IgD-negative memory B cell (primary cell): ENCODE results near the gene SLCO2B1. TPM values are rescaled to one million over a fixed set of nuclear protein-coding genes. Genes with fewer than 3 reads are reported as not detected.

Experiments used
- H3K27ac Mint-ChIP-seq, 3 donors: one replicate each; pipeline ENCODE4 v1.8.0; 2020 to 2022; ENCODE audit warnings: mild to moderate bottlenecking in 3 of 3, mixed read lengths in 3 of 3, moderate library complexity in 1 of 3
- H3K27me3 Mint-ChIP-seq: one replicate; pipeline ENCODE4 v1.8.0; 2021; ENCODE audit warnings: mixed read lengths
- H3K36me3 Mint-ChIP-seq: one replicate; pipeline ENCODE4 v1.8.0; 2020; ENCODE audit warnings: mild to moderate bottlenecking, mixed read lengths
- H3K4me1 Mint-ChIP-seq, 3 donors: one replicate each; pipeline ENCODE4 v1.8.0; 2020 to 2022; ENCODE audit warnings: mixed read lengths in 3 of 3, mild to moderate bottlenecking in 1 of 3
- H3K4me3 Mint-ChIP-seq, 4 donors: one replicate each; pipeline ENCODE4 v1.8.0; 2020 to 2022; ENCODE audit warnings: mild to moderate bottlenecking in 4 of 4, mixed read lengths in 4 of 4, moderate library complexity in 3 of 4
- H3K9me3 Mint-ChIP-seq, 3 donors: one replicate each; pipeline ENCODE4 v1.8.0; 2020 to 2021; ENCODE audit warnings: mixed read lengths in 3 of 3, mild to moderate bottlenecking in 1 of 3
- polyA plus RNA-seq: library from polyadenylated mRNA; unstranded; fragments of 300-500 nt; fragmentation: Illumina TruSeq; gene quantifications from one replicate; pipeline ENCODE4 v1.2.3, GENCODE V29; 2021

SLCO2B1 gene
- polyA plus RNA-seq, 1 donor from 2014 or later: not detected

- Mint-ChIP-seq H3K4me1 (peaks cover 0 to 5% (median 3%) of the 10 kb centered on the region in 3 donors), H3K36me3 (no peaks in the 10 kb centered on the region), H3K9me3 (no peaks in the 10 kb centered on the region), H3K27ac (no peak overlapping the region), H3K4me3 (no peak overlapping the region), H3K27me3 (peaks cover 24% of the 10 kb centered on the region)
Measured at GRCh38 chr11:75246671-75247350, 95.9 kb downstream of the SLCO2B1 start.

- Mint-ChIP-seq H3K9me3 (peaks cover 0 to 8% (median 4%) of the 10 kb centered on the region in 3 donors), H3K36me3 (no peaks in the 10 kb centered on the region), H3K4me3 (no peak overlapping the region), H3K27ac (no peak overlapping the region), H3K4me1 (peaks cover 0 to 3% (median 0%) of the 10 kb centered on the region in 3 donors), H3K27me3 (peaks cover 8% of the 10 kb centered on the region)
Measured at GRCh38 chr11:75248924-75249256, 98.0 kb downstream of the SLCO2B1 start.

GRCh38 chr11:75249704-75250103 is 98.8 kb downstream of the SLCO2B1 start:
- Mint-ChIP-seq H3K36me3 (no peaks in the 10 kb centered on the region), H3K27ac (no peak overlapping the region), H3K27me3 (peaks cover 6% of the 10 kb centered on the region), H3K9me3 (peaks cover 0 to 8% (median 4%) of the 10 kb centered on the region in 3 donors), H3K4me1 (peaks cover 0 to 3% (median 0%) of the 10 kb centered on the region in 3 donors), H3K4me3 (no peak overlapping the region)

- Mint-ChIP-seq H3K9me3 (peaks cover 0 to 10% (median 4%) of the 10 kb centered on the region in 3 donors), H3K4me3 (no peak overlapping the region), H3K27ac (no peak overlapping the region), H3K36me3 (peaks cover 2% of the 10 kb centered on the region), H3K27me3 (peaks cover 2% of the 10 kb centered on the region), H3K4me1 (no peaks in the 10 kb centered on the region)
Measured at GRCh38 chr11:75254326-75254725, 103.4 kb downstream of the SLCO2B1 start.

Other genes with a start within 250 kb of the SLCO2B1 start
- gene XRRA1, start 202.0 kb upstream of the SLCO2B1 start, polyA plus RNA-seq: 4.8 TPM
- 322 TPM for gene SPCS2, start 201.8 kb upstream of the SLCO2B1 start, polyA plus RNA-seq
- 0.89 TPM for gene NEU3, start 162.2 kb upstream of the SLCO2B1 start, polyA plus RNA-seq
- not detected for gene OR2AT4, start 54.2 kb upstream of the SLCO2B1 start, polyA plus RNA-seq
- not detected for gene TPBGL, start 89.7 kb downstream of the SLCO2B1 start, polyA plus RNA-seq
- gene ARRB1, start 200.6 kb downstream of the SLCO2B1 start, polyA plus RNA-seq: 3.0 TPM
- gene RPS3, start 248.4 kb downstream of the SLCO2B1 start, polyA plus RNA-seq: 4,911 TPM